GM18951 (cell line): ENCODE data around the gene CFAP141.

Source experiments
- POLR2A ChIP-seq: IDR thresholded peaks from 4 replicates; pipeline ENCODE4 v1.6.1; 2011; ENCODE audit warnings: mild to moderate bottlenecking; ENCODE audit not compliant: insufficient read length, insufficient read depth; ENCODE audit errors: extremely low read depth
- in situ Hi-C: fragments of 300-500 bp; cut with MboI; formaldehyde crosslinking; loops from one replicate; pipeline ENCODE4 v1.12.0; 2022; ENCODE audit warnings: low sequenced_read_pairs, mixed read lengths, inconsistent platforms; ENCODE audit not compliant: unreplicated experiment

The CFAP141 gene

DNA sequence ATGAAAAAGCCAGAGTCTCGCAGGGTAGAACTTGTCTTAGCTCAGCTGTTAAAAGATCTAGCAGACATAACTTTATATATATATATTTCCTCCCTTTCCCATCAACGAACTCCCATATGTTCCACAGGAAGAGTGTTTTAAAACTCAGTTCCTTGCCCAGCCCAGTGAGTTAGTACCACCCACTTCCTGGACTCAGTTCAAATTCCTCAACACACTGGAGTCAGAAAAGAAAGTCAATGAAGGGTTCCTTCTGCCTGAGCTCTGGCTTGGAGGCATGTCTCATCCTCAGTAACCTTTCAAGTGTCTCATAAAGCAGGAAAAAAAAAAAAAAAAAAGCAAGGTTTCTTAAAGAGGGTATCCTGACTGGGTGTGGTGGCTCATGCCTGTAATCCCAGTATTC, 29.8 kb downstream of the CFAP141 start:
- in situ Hi-C loops = no loop called here
- no peak for TF ChIP-seq POLR2A

DNA sequence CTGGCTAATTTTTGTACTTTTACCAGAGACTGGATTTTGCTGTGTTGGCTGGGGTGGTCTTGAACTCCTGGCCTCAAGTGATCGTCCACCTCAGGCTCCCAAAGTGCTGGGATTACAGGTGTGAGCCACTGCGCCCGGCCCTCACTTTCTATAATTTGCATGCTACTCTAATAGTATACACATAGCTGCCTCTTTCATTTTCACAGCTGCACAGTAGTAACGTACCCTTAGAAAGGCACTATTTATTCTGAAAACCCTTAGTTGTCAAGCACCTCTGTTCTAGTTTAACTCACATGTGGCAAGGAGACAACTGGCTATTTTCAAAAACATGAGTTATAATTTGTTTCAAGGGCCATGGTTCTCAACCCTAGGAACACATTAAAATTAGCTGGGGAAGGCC, 31.5 kb downstream of the CFAP141 start:
- no peak for TF ChIP-seq POLR2A
- in situ Hi-C loops = no loop called here

DNA sequence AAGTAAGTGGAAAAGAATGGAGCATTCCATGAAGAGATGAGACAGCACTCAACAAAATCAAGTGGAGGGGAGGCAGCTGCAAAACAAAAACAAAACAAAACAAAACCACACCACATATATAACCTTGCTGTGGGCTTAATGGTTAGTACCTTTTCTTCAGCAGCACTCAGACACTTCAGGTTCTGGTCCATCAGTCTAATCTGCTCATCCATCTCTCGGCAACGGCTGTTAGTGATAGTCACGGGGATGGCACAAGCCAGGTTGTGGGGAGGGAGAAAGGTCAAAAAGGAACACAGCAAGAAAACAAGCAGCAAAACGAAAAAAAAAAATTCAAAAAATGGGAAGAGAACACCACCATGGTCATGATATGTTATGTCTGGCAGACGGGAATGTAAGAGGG, 34.3 kb downstream of the CFAP141 start:
- in situ Hi-C loops = no loop called here
- TF ChIP-seq POLR2A = no peak

DNA sequence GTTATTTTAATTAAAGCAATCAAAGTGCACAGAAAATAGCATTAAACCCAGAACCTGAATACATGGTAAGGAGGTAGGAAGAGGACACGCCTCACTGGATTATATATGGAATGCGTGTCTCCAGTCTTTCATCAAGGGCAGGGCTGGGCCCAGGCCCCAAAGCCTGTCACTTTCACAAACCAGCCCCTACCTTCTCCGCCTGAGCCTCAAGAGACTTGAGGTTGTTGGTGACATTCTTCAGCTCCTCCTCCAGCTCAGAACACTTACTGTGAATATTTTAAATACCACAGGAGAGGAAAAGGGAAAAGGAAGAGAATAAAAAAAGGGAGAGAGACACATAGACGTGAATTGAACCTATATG, 34.9 kb downstream of the CFAP141 start:
- no peak for TF ChIP-seq POLR2A

DNA sequence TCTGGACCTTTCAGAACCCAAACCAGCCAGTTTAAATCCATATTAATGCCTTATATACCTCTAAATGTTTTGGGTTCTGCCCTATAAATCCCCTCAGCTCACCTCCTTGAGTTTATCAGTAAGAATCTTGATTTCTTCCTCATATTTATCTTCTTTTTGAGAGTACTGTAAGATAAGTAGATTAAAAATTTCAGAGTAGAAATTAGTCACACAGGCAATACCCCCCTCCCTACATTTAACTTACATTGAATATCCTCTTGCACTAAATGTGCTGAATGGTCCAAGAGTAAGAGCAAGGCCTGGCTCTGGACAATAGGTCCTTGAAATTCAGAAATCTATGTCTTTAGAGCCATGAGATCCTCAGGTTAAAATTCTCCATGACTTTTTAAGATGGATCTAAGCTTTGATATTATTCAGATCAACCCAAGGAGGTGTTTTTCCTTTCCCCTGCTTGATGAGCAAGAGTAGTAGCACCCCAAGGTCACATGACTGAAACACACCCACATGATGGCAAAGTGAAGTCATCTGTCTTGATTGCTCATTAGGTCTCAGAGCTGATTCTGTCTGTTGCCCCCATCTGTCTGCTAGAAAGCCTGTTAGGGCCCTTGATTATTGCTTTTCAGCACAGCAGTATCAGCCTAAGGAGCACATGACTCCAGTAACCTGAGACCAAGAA, 35.4 kb downstream of the CFAP141 start:
- in situ Hi-C loops = no loop called here
- no peak for TF ChIP-seq POLR2A

More for the DNA sequence above, 34.9 kb downstream of the CFAP141 start:
- in situ Hi-C loops = no loop called here

DNA sequence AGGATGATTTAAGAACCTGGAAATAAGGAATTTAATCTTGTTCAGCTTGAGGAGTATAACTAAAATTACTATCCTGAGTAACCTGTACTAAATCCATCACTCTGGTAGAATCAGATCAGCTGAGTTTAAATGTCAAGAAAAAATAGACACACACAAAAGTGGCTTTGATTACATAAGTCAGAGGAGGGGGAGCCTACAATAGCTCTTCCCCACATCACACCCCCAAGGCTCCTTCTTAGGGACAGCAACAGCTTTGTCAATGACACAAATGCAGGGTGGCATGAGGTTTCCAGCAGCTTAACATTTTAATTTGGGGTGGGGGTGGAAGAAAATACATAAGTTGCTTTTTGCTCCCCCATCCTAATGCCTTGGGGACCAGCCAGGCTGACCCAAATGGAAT, 38.7 kb downstream of the CFAP141 start:
- in situ Hi-C loops = no loop called here

DNA sequence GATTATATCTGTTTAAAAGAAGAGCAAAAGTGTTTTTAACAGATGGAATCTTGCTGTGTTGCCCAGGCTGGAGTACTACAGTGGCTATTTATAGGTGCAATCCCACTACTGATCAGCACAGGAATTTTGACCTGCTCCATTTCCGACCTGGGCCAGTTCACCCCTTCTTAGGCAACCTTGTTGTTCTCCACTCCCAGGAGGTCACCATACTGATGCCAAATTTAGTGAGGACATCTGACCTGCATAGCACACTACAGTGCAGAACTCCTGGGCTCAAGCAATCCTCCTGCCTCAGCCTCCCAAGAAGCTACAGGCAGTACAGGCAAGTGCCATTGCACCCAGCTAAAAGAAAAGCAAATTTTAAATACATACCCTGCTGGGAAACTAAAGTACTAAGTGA, 39.9 kb downstream of the CFAP141 start:
- no peak for TF ChIP-seq POLR2A
- in situ Hi-C loops = no loop called here

More for the DNA sequence above, 38.7 kb downstream of the CFAP141 start:
- TF ChIP-seq POLR2A = no peak

DNA sequence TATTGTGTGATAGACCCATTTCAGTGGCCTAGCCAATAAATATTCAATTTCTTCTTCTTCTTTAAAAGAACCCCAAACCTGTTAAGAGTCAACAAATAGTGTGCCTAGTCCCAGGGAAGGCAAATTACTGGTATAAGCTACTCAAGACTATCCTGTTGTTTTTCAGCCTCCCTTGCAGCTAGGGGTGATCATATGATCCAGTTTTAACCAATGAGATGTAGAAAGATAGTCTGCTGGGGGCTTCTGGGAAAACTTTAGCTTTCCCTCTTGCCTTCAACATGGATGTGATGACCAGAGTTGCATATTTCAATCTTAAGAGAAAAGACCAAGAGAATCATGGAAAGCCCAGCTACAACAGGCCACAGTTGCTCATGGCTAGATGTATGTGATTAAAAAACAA, 46.6 kb downstream of the CFAP141 start:
- no peak for TF ChIP-seq POLR2A
- in situ Hi-C loops = no loop called here

DNA sequence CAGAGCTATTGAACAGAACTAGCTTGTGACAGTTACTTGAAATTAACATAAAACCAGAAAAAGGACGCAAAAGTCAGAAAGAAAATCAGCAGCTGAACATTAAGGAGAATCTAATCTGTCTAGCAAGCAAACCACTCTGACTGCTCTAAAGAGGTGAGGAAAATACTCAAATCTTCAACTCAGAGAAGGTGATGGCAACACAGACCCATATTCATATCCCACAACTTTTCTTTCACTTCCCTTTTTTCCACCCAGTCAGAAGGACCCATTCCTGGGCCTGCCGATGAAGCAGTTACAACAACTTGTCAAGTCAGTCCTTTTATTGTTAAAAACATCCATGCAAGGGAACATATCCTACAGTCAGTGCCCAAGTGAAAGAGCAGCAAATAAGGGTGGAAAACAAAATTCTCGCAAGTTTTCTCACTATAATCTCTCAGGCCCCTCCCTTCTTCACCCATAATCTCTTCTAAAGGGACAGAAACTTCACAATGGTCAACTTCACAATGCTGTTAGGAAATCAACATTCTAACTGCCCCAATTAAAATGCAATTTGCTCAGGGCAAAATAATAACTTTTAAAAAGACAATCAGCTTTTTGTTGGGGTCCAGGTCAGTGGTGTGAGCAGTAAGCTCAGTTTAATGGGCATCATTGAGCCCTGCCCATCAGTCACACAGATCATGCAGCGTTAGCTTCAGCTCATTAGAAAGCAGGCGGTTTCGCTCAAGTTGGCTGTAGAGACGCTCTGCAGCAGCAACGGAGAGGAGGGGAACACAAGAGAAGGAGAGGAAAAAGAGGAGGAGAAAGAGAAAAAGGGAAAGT, 47.6 kb downstream of the CFAP141 start:
- in situ Hi-C loops = no loop called here
- no peak for TF ChIP-seq POLR2A

DNA sequence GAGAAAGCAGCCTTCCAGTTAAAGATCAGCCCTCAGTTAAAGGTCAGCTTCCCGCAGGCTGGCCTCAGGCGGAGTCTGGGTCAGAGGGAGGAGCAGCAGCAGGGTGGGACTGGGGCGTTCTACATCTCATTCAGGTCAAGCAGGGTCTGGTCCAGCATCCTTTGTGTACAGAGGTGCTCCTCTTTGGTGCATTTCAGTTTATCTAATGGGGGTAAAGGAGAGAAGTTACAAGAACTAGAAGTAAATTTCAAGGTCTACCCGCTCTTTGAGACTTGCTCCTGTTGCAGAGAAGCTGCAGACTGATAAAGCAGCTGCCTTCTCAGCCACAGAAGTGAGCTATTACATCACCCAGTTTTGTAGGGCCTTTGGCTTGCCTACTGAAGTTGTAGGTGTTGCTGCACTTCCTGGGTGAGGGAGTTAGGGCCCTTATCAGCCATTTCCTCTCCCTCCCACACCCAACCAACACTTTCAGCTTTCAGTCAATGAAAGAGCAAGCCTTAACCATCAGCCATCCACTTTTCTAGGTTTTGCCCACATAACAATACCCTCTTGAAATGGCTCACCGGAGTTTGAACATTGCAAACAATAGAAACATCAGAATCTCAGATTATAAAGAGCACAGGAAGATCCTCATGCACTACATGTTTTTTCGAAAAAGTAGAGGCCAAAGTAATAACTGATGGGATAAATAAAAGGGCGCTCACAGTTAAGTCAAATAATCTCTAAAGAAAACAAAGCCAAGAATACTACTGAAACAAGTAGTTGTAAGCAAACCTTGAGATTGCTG, 48.4 kb downstream of the CFAP141 start:
- no peak for TF ChIP-seq POLR2A
- in situ Hi-C loops = no loop called here

DNA sequence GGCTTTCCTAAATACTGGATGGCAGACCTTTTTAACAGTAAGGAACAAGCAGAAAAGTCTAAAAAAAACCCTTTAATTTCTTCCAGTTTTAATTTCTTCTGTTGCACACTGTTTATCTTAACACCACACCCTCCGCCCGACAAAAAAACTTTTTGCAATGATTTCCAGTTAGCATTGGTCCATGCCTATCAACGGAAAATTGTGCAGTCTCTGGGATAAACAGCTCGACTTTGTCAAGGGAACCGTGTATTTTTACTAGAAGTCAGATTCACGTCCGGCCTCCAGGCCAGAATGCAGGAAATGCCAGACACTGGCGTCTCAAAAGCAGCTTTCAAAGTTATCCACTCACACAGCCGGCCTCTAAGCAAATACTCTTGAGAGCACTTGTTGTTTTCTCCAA, 50.9 kb downstream of the CFAP141 start:
- in situ Hi-C loops = no loop called here

DNA sequence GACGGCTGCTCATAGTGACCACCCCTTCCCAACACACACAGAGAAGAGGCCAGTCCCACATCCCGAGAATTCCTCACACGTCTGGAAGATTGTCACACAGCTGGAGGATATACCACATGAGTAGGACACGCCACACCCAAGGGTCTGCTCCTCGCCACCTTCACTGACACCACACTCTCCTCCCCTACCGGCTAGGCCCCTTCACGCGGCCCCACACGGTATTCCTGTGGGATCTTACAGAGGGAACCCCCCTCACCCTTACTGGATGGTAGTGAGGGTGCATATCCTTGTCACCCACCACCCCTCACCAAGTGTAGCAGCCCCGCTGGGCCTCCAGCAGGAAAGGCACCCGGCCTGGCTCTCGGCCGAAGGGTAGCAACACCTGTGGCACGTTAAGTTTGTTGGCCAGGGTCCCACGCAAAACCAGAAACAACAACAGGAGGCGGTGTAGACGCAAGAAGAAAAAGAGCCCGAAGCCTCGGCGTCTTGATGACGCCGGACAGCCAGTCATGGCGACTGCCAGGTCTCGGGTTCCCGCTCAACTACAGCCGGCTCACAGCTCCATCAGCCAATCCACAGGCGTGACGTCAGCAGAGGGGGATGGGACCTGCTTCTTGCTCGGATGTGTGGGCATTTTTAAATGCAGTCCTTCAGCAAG, 51.5 kb downstream of the CFAP141 start, which contains the start of gene NUP210L:
TSS of gene NUP210L (minus strand) at position 540 of the 658 bp plus-strand sequence.
- in situ Hi-C loops = no loop called here

More for the DNA sequence above, 50.9 kb downstream of the CFAP141 start:
- TF ChIP-seq POLR2A = no peak

DNA sequence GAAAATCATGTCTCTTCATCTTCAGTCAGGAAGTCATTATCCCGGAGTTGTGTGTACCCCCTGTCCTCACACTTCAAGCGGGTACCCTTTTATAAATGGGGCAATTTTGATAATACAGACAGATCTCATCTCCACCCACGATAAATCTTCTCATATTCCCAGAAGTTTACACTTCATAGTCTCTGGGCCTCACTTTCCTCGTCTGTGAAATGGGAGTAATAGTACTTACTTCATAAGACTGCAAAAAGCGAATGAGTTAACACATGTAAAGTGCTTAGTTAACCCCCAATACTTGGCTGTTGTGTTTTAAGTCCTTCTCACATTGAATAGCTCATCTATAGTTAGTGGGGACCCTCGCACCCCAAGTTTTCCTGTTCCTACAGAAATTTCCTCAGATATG, 52.1 kb downstream of the CFAP141 start:
- in situ Hi-C loops = no loop called here
- no peak for TF ChIP-seq POLR2A

More for the DNA sequence above, 51.5 kb downstream of the CFAP141 start, which contains the start of gene NUP210L:
- TF ChIP-seq POLR2A = peak; percentile 11
